ENCODE measurements around the gene ERGIC1.

The ERGIC1 gene

DNA sequence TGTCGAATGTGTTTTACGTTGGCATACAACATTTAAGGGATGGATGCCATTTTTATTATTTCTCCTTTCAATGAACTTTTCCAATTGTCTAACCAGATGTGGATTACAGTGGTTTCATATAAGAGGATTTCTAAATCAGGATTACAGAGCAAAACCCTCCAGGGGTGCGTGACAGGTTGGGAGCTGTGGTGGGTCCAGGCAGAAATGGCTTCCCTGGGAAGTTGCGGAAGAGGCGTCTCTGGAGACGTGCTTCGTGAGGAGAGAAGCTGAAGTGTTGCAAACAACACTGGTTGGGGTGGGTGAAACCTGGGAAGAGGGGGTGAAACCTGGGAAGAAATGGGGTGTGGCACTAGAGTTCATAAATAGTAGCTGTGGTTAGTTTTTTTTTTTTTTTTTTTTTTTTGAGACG lies 120.7 kb downstream of the ERGIC1 start:
- TF ChIP-seq Cebpa-rat (IDR thresholded peaks at IDR 0.05), result no peak
- H4K20me1 ChIP-seq, result peaks cover 22% of the 10 kb centered on the region; the same call in 1 of the 2 replicates
- H3K4me2 ChIP-seq, result peak overlapping the region; percentile 59
- no peaks in the 10 kb centered on the region for H3K27me3 ChIP-seq
- no peak overlapping the region; the same call in 1 of the 2 replicates for H3K9ac ChIP-seq
- peaks cover 79% of the 10 kb centered on the region for H3K4me1 ChIP-seq
- H3K4me3 ChIP-seq, result no peak overlapping the region
- peaks cover 24% of the 10 kb centered on the region for H3K36me3 ChIP-seq
- H3K9me3 ChIP-seq, result no peaks in the 10 kb centered on the region
- H3K27ac ChIP-seq, result peak overlapping the region; percentile 34; the same call in 1 of the 2 replicates

DNA sequence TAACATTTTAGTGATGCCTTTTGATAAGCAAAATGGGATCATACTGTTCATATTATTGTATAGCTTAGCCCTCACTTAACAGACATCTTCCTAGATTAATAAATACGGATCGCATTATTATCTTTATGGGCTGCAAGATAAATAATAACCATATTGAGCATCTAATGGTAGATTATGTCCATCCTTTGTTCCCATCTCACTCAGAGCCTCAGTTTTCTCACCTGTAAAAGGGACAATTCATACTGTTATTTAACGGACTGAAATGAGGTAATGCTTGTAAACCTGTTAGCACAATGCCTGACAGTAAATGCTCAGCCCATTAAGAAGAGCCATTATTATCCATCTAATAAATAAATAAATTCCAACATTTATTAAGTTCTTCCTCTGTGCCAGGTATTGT lies 122.2 kb downstream of the ERGIC1 start:
- Histone ChIP-seq H3K9ac (no peak overlapping the region), H3K4me2 (no peak overlapping the region), H3K27ac (no peak overlapping the region), H3K9me3 (no peaks in the 10 kb centered on the region), H3K4me3 (no peak overlapping the region), H3K27me3 (no peaks in the 10 kb centered on the region), H3K36me3 (peaks cover 10% of the 10 kb centered on the region), H4K20me1 (peaks cover 8% of the 10 kb centered on the region; the same call in 1 of the 2 replicates), H3K4me1 (peaks cover 77% of the 10 kb centered on the region)
- no peak for TF ChIP-seq Cebpa-rat (IDR thresholded peaks at IDR 0.05)

DNA sequence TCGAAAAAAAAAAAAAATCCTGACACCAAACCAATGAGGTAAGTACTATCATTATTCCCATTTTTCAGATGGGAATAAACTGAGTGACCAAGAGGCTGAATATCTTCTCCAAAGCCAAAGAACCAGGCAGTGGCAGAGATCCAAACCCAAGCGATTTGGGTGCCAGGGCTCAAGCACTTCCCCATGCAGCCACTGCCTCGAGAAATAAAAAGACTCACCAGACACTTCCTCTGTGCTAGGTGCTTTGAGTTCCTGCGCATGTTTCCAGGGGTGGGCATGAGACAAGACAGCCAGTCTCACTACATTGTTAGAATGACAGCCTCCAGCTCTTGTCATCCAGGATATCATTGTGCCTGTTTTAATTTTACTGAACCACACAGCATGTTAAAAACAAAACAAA lies 122.9 kb downstream of the ERGIC1 start:
- H3K4me3 ChIP-seq, result no peak overlapping the region
- H3K9ac ChIP-seq, result no peak overlapping the region
- H3K27ac ChIP-seq, result no peak overlapping the region

DNA sequence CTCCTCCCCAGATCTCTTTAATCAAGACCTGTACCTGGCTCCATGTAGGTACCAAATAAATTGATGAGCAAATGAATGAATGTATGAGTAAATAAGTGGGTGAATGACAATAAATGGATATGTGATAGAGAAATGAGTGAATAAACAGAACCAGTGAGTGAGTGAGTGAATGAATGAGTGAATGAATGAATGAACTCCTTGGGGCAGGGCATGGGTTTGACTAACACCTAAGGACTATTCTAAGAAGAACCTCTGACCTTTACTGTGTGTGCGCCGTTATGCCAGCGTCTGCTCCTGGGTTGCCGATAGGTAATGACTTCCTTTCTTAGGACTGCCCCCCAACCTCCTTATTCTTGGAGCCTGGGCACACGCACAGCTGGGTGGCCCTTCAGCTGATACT lies 123.4 kb downstream of the ERGIC1 start:
- no peaks in the 10 kb centered on the region for H3K27me3 ChIP-seq
- H3K4me1 ChIP-seq, result peaks cover 68% of the 10 kb centered on the region
- no peaks in the 10 kb centered on the region for H3K9me3 ChIP-seq
- no peak overlapping the region for H3K9ac ChIP-seq
- no peak for TF ChIP-seq Cebpa-rat (IDR thresholded peaks at IDR 0.05)
- H3K27ac ChIP-seq, result no peak overlapping the region
- H3K36me3 ChIP-seq, result peaks cover 12% of the 10 kb centered on the region
- H3K4me2 ChIP-seq, result no peak overlapping the region
- no peaks in the 10 kb centered on the region for H4K20me1 ChIP-seq
- H3K4me3 ChIP-seq, result no peak overlapping the region

More for the DNA sequence above, 122.9 kb downstream of the ERGIC1 start:
- H4K20me1 ChIP-seq, result peaks cover 1% of the 10 kb centered on the region; the same call in 1 of the 2 replicates
- peaks cover 10% of the 10 kb centered on the region for H3K36me3 ChIP-seq
- H3K4me2 ChIP-seq, result no peak overlapping the region
- TF ChIP-seq Cebpa-rat (IDR thresholded peaks at IDR 0.05), result no peak
- H3K4me1 ChIP-seq, result peaks cover 70% of the 10 kb centered on the region
- no peaks in the 10 kb centered on the region for H3K9me3 ChIP-seq
- H3K27me3 ChIP-seq, result no peaks in the 10 kb centered on the region

GRCh38 chr5:172958331-172959046 lies 124.4 kb downstream of the ERGIC1 start:
- H3K9ac ChIP-seq, result peak overlapping the region; percentile 93
- H3K4me1 ChIP-seq, result peaks cover 64% of the 10 kb centered on the region
- H3K36me3 ChIP-seq, result peaks cover 19% of the 10 kb centered on the region
- H3K27ac ChIP-seq, result peak overlapping the region; percentile 88
- H3K27me3 ChIP-seq, result no peaks in the 10 kb centered on the region
- TF ChIP-seq Cebpa-rat (IDR thresholded peaks at IDR 0.05), result no peak
- no peaks in the 10 kb centered on the region for H3K9me3 ChIP-seq
- no peaks in the 10 kb centered on the region for H4K20me1 ChIP-seq
- H3K4me2 ChIP-seq, result peak overlapping the region; percentile 97
- peak overlapping the region; percentile 90 for H3K4me3 ChIP-seq

DNA sequence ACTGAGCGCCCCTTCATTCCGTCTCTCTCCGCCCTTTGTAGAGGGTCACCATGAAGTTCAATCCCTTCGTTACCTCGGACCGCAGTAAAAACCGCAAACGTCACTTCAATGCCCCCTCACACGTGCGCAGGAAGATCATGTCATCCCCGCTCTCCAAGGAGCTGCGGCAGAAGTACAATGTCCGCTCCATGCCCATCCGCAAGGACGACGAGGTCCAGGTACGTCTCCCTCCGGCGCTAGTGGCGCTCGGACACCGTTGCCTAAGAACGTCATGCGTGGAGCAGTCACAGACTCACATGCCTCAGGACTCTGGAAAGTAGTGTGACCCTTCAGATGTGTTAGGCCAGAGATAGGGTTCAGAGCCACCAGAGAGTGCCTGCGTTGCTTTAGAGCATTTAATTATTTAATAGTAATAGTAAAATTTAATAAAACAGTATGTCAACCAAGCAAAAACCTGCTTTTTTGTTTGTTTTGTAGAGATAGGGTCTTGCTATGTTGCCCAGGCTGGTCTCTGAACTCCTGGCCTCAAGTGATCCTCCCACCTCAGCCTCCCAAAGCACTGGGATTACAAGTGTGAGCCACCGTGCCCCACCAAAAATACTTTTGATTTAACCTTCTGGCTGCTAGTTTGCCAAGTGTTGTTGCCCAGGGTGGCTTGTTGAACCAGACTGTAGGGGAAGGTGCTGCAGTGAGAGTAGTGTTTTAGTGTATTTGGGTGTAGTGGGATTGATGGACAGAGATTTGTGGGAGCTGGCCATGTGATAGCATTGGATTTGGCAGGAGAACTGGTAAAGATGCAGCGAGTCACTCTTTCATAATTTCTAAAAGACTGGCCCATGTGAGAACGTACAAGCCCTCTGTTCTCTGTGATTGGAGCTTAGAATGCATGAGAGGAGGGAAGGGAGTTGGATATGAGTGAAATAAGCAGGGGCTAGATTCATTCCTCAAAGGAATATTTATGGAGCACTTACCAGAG lies 126.1 kb downstream of the ERGIC1 start:
- peak overlapping the region; percentile 88 for H3K27ac ChIP-seq
- H3K4me3 ChIP-seq, result peak overlapping the region; percentile 90

DNA sequence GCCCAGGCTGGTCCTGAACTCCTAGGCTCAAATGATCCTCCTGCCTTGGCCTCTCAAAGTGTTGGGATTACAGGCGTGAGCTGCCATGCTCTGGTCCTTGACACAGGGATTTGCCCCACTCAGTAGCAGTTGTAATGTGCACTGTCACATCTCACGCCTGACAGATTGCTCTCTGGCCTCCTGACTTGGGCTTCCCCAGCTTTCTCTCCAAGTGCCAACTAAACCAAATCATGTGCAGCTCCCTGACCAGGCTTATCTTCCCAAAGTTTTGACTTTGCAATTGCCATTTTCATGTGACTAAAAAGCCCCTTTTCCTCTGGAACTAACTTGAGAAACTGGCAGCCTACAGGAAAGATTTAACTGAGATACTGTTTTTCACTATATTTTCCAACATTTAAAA lies 135.9 kb downstream of the ERGIC1 start:
- H3K4me2 ChIP-seq, result 0 out of 2 replicates have a peak overlapping the region, but pooled peaks have one; percentile 64
- no peaks in the 10 kb centered on the region for H4K20me1 ChIP-seq
- H3K4me3 ChIP-seq, result no peak overlapping the region
- peaks cover 40% of the 10 kb centered on the region for H3K36me3 ChIP-seq
- no peak overlapping the region for H3K27ac ChIP-seq
- peaks cover 19% of the 10 kb centered on the region for H3K4me1 ChIP-seq
- H3K27me3 ChIP-seq, result no peaks in the 10 kb centered on the region
- no peak overlapping the region for H3K9ac ChIP-seq
- no peak for TF ChIP-seq Cebpa-rat (IDR thresholded peaks at IDR 0.05)
- no peaks in the 10 kb centered on the region for H3K9me3 ChIP-seq

More for the DNA sequence above, 126.1 kb downstream of the ERGIC1 start:
- no peaks in the 10 kb centered on the region for H3K27me3 ChIP-seq
- H3K36me3 ChIP-seq, result peaks cover 31% of the 10 kb centered on the region
- TF ChIP-seq Cebpa-rat (IDR thresholded peaks at IDR 0.05), result no peak
- H3K9me3 ChIP-seq, result no peaks in the 10 kb centered on the region
- peak overlapping the region; percentile 97 for H3K4me2 ChIP-seq
- H3K9ac ChIP-seq, result peak overlapping the region; percentile 93
- peaks cover 48% of the 10 kb centered on the region for H3K4me1 ChIP-seq
- no peaks in the 10 kb centered on the region for H4K20me1 ChIP-seq

DNA sequence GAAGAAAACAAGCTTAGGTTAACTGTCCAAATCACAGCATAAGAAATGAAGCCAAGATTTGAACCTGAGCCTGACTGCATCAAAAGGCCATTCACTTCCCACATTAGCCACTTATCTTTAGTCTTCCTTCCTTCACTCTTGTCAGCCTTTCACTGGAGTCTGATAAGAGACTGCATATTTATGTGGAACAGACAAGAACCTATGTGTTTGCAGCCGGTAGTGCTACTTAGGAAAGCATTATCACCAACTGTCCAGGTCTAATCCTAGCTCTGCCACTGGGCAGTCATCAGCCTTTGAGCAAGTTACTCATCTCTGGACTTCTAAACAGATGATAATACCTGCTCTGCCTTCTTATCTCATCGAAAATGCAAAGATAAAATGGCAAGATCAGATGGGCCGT lies 137.4 kb downstream of the ERGIC1 start:
- Histone ChIP-seq H3K27ac (no peak overlapping the region), H3K9ac (no peak overlapping the region), H3K4me2 (no peak overlapping the region), H4K20me1 (no peaks in the 10 kb centered on the region), H3K4me1 (peaks cover 19% of the 10 kb centered on the region), H3K4me3 (no peak overlapping the region), H3K27me3 (no peaks in the 10 kb centered on the region), H3K36me3 (peaks cover 25% of the 10 kb centered on the region), H3K9me3 (no peaks in the 10 kb centered on the region)
- no peak for TF ChIP-seq Cebpa-rat (IDR thresholded peaks at IDR 0.05)

- no peak overlapping the region for H3K4me2 ChIP-seq
- no peak overlapping the region for H3K4me3 ChIP-seq
- H3K27ac ChIP-seq, result no peak overlapping the region
- no peaks in the 10 kb centered on the region for H3K9me3 ChIP-seq
- H3K4me1 ChIP-seq, result peaks cover 19% of the 10 kb centered on the region
- no peak for TF ChIP-seq Cebpa-rat (IDR thresholded peaks at IDR 0.05)
- peaks cover 21% of the 10 kb centered on the region for H3K36me3 ChIP-seq
- no peak overlapping the region for H3K9ac ChIP-seq
- no peaks in the 10 kb centered on the region for H4K20me1 ChIP-seq
- no peaks in the 10 kb centered on the region for H3K27me3 ChIP-seq
Observed at GRCh38 chr5:172972552-172972951, 138.5 kb downstream of the ERGIC1 start.
